GM21528 (cell line): Measurements from ENCODE around the gene ABLIM2.

Experiments used
- ATAC-seq: cut with Tn5 transposase; IDR thresholded peaks from one replicate; pipeline ENCODE4 v1.9.1; 2021; ENCODE audit warnings: mild to moderate bottlenecking, moderate library complexity; ENCODE audit not compliant: unreplicated experiment, low FRiP score

The ABLIM2 gene

GRCh38 chr4:8108261-8108660 lies 50.4 kb downstream of the ABLIM2 start:
- ATAC-seq = no peak

GRCh38 chr4:8107146-8107657 lies 51.4 kb downstream of the ABLIM2 start:
- ATAC-seq = no peak

- no peak for ATAC-seq
Measured at GRCh38 chr4:8106451-8107025, 52.1 kb downstream of the ABLIM2 start.

- no peak for ATAC-seq
Measured at GRCh38 chr4:8105306-8106100, 53.1 kb downstream of the ABLIM2 start.

- ATAC-seq = no peak
Measured at GRCh38 chr4:8104491-8105305, 53.9 kb downstream of the ABLIM2 start.

- no peak for ATAC-seq
Measured at GRCh38 chr4:8103421-8104390, 54.9 kb downstream of the ABLIM2 start.

- no peak for ATAC-seq
Measured at GRCh38 chr4:8102831-8103230, 55.8 kb downstream of the ABLIM2 start.

GRCh38 chr4:8102076-8102355 lies 56.6 kb downstream of the ABLIM2 start:
- ATAC-seq = no peak

- ATAC-seq = no peak
Measured at GRCh38 chr4:8101213-8102075, 57.2 kb downstream of the ABLIM2 start.

GRCh38 chr4:8099981-8100464 lies 58.6 kb downstream of the ABLIM2 start:
- no peak for ATAC-seq

- ATAC-seq = no peak
Measured at GRCh38 chr4:8098506-8098905, 60.1 kb downstream of the ABLIM2 start.

GRCh38 chr4:8097721-8098345 lies 60.8 kb downstream of the ABLIM2 start:
- no peak for ATAC-seq

- ATAC-seq = no peak
Measured at GRCh38 chr4:8097141-8097541, 61.5 kb downstream of the ABLIM2 start.

- ATAC-seq = no peak
Measured at GRCh38 chr4:8096690-8097061, 61.9 kb downstream of the ABLIM2 start.

GRCh38 chr4:8095956-8096689 lies 62.5 kb downstream of the ABLIM2 start:
- ATAC-seq = no peak

GRCh38 chr4:8093587-8094274 lies 64.9 kb downstream of the ABLIM2 start:
- ATAC-seq = no peak

GRCh38 chr4:8092282-8092681 lies 66.3 kb downstream of the ABLIM2 start:
- ATAC-seq = no peak
